Esophagus squamous epithelium (tissue), 4 donors: ENCODE data around the gene SAXO2.

Experiments
- POLR2A ChIP-seq, 4 donors: fragments of 450-650 bp; IDR thresholded peaks; one replicate each; pipeline ENCODE4 v1.6.1; 2017; ENCODE audit warnings: antibody characterized with exemption in 4 of 4, mild to moderate bottlenecking in 4 of 4, moderate library complexity in 3 of 4
- TF ChIP-seq, protein P1 (sequence below), 6 experiments: fragments of 450-650 bp in 4 of 6; fragments of 200-600 bp in 2 of 6; sonication (generic) in 2 of 6; IDR thresholded peaks; one replicate each; pipeline ENCODE4 v1.5.1; 2016 to 2019; ENCODE audit warnings: antibody characterized with exemption in 6 of 6, mild to moderate bottlenecking in 4 of 6, moderate library complexity in 4 of 6

DNA sequence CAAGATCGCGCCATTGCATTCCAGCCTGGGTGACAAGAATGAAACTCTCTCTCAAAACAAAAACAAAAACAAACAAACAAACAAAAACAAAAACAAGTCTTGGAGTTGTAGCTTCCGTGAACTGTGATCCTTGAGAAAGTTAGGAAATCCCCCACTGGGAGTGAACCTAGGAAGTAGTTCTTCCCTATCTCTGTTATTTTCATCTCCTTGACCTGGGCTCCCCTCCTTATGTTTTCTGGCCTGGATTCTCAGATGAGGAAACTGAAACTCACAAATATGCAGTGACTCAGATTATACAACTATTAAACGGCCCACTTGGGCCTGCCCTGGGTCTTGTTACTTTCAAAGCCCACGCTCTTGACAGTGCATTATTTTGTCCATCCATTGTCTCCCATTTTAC lies 29.7 kb downstream of the SAXO2 start:
- TF ChIP-seq, protein P1, sequence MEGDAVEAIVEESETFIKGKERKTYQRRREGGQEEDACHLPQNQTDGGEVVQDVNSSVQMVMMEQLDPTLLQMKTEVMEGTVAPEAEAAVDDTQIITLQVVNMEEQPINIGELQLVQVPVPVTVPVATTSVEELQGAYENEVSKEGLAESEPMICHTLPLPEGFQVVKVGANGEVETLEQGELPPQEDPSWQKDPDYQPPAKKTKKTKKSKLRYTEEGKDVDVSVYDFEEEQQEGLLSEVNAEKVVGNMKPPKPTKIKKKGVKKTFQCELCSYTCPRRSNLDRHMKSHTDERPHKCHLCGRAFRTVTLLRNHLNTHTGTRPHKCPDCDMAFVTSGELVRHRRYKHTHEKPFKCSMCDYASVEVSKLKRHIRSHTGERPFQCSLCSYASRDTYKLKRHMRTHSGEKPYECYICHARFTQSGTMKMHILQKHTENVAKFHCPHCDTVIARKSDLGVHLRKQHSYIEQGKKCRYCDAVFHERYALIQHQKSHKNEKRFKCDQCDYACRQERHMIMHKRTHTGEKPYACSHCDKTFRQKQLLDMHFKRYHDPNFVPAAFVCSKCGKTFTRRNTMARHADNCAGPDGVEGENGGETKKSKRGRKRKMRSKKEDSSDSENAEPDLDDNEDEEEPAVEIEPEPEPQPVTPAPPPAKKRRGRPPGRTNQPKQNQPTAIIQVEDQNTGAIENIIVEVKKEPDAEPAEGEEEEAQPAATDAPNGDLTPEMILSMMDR (IDR thresholded peaks at IDR 0.05), result no peak
- TF ChIP-seq POLR2A (IDR thresholded peaks at IDR 0.05), result no peak
